GM12892 (cell line): ENCODE measurements around the gene ATOH8.

Experiments used
- POLR2A ChIP-seq: IDR thresholded peaks from 2 replicates; pipeline ENCODE4 v1.6.1; 2011; ENCODE audit warnings: low read depth, low read length, control low read depth
- POLR2AphosphoS5 ChIP-seq: IDR thresholded peaks from 2 replicates; pipeline ENCODE4 v1.6.1; 2011; ENCODE audit warnings: low read depth, low read length, control low read depth
- TAF1 ChIP-seq: IDR thresholded peaks from 2 replicates; pipeline ENCODE4 v1.6.1; 2011; ENCODE audit warnings: low read depth, mild to moderate bottlenecking, control low read depth, low read length, borderline replicate concordance

GRCh38 chr2:85747441-85747840, 6.3 kb upstream of the ATOH8 start:
- no peak for TF ChIP-seq POLR2AphosphoS5
- TF ChIP-seq TAF1: no peak
- no peak for TF ChIP-seq POLR2A
